ENCODE data around the gene MYH14. TPM values are rescaled to one million over a fixed set of nuclear protein-coding genes. Genes with fewer than 3 reads are reported as not detected.
A peak's percentile ranks its signal among the peaks of the same experiment; 100 is the strongest.

Gene MYH14
- total and polyA plus RNA-seq, 7 donors = 55.4 to 298 (median 164) TPM

DNA sequence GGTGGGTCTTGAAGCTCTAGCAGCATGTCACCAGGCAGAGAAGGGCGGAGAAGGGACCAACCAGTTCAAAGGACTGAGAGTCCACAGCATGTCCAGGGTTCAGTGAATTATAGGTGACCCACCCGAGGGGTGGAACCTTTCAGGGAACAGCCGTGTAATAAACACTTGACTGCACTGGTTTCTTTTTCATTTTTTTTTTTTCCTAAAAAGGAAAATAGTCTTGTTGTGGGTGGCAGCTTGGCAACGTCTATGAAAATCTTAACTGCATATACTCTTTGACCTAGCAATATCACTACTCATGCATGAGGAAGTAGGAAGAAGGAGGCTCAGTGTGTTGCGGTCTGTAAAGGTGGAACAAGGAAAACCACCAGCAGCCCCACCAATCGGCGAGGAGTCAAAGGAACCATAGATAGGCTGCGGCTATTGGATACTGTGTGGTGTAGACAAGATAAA lies 13.0 kb upstream of the MYH14 start:
- Histone ChIP-seq H3K36me3 (ENCODE audit: insufficient read depth in 1 of 2, low read depth in 1 of 2) (no peaks in the 10 kb centered on the region), H3K4me3 (no peak overlapping the region), H3K27ac (no peak overlapping the region), H3K4me1 (peaks cover 8% of the 10 kb centered on the region), H3K27me3 (ENCODE audit: insufficient read depth in 3 of 3, low read length in 2 of 3) (peaks cover 0 to 10% (median 1%) of the 10 kb centered on the region in 3 donors), H3K9me3 (no peaks in the 10 kb centered on the region)
- TF ChIP-seq, protein P1, sequence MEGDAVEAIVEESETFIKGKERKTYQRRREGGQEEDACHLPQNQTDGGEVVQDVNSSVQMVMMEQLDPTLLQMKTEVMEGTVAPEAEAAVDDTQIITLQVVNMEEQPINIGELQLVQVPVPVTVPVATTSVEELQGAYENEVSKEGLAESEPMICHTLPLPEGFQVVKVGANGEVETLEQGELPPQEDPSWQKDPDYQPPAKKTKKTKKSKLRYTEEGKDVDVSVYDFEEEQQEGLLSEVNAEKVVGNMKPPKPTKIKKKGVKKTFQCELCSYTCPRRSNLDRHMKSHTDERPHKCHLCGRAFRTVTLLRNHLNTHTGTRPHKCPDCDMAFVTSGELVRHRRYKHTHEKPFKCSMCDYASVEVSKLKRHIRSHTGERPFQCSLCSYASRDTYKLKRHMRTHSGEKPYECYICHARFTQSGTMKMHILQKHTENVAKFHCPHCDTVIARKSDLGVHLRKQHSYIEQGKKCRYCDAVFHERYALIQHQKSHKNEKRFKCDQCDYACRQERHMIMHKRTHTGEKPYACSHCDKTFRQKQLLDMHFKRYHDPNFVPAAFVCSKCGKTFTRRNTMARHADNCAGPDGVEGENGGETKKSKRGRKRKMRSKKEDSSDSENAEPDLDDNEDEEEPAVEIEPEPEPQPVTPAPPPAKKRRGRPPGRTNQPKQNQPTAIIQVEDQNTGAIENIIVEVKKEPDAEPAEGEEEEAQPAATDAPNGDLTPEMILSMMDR (IDR thresholded peaks at IDR 0.05) = no peak
- ATAC-seq (no peak), DNase-seq (no peak)
- WGBS, 3 donors = 69 to 82% (median 80%) methylated on average over 8 of the region's 8 CpGs
- intact Hi-C loops (cut with DNase I) = no loop called here

DNA sequence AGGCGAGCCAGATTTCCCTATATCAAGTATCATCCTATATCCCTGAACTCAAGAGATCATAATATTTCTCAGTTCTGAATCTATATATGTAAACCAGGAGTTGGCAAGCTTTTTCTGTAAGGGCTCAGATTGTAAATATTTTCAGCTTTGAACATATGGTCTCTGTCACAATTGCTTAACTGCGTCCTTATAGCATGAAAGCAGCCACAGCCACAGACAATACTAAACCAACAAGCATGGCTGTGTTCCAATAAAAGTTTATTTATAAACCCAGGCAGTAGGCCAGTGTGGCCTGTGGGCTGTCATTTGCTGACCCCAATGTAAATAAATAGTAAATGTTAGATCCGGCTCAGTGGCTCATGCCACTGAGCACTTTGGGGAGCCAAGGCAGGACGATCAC lies 12.2 kb upstream of the MYH14 start:
- TF ChIP-seq, protein P1 (IDR thresholded peaks at IDR 0.05) = no peak
- DNase-seq (no peak), ATAC-seq (peak in 3 of 4 donors; percentile 37 to 70 (median 54))
- no peaks in the 10 kb centered on the region for H3K9me3 ChIP-seq
- no peaks in the 10 kb centered on the region for H3K36me3 ChIP-seq (ENCODE audit: insufficient read depth in 1 of 2, low read depth in 1 of 2)
- 23 to 36% (median 28%) methylated on average over 4 of the region's 4 CpGs for WGBS, 3 donors
- peaks cover 0 to 10% (median 1%) of the 10 kb centered on the region in 3 donors for H3K27me3 ChIP-seq (ENCODE audit: insufficient read depth in 3 of 3, low read length in 2 of 3)
- H3K4me1 ChIP-seq = peaks cover 8% of the 10 kb centered on the region
- H3K27ac ChIP-seq = no peak overlapping the region
- intact Hi-C loops (cut with DNase I) = no loop called here
- H3K4me3 ChIP-seq = no peak overlapping the region

DNA sequence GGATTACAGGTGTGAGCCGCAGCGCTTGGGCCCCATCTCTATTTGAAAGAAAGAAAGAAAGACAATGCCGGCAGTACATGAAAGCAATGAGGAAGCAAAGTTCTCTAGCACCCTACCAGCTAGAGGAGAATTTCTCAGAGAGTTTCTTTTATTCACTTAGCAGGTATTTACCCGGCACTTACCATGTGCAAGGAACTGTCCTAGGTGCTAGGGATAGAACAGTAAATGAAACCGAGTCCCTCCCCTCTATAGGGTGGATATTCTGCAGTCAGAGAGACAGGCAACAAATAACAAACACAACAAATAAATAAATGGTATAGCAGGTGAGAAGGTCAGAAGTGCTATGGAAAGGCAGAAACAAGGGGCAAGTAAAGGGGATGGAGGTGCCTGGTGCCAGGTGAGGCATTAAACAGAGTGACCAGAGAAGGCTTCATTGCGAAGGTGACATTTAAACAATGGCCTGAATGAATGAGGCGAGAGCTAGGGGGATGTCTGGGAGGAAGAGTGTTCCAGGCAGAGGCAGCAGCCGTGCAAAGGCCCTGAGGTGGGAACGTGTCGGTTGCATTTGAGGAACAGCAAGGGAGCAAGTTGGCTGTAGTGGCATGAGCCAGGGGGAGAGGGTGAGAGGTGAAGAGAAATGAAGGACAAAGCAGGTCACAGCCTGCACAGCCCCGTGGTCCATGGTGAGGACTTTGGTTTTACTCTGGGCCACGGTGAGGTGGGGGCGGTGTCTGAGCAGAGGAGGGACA lies 10.8 kb upstream of the MYH14 start:
- H3K36me3 ChIP-seq (ENCODE audit: insufficient read depth in 1 of 2, low read depth in 1 of 2) = no peaks in the 10 kb centered on the region
- DNase-seq = no peak
- no peak for ATAC-seq
- H3K27me3 ChIP-seq (ENCODE audit: insufficient read depth in 3 of 3, low read length in 2 of 3) = peaks cover 0 to 10% (median 1%) of the 10 kb centered on the region in 3 donors
- H3K4me3 ChIP-seq = no peak overlapping the region
- TF ChIP-seq, protein P1 (IDR thresholded peaks at IDR 0.05) = no peak
- intact Hi-C loops (cut with DNase I) = no loop called here
- H3K4me1 ChIP-seq = peaks cover 8% of the 10 kb centered on the region
- WGBS, 3 donors = 79 to 82% (median 80%) methylated on average over 13 of the region's 13 CpGs
- H3K9me3 ChIP-seq = no peaks in the 10 kb centered on the region
- no peak overlapping the region for H3K27ac ChIP-seq

DNA sequence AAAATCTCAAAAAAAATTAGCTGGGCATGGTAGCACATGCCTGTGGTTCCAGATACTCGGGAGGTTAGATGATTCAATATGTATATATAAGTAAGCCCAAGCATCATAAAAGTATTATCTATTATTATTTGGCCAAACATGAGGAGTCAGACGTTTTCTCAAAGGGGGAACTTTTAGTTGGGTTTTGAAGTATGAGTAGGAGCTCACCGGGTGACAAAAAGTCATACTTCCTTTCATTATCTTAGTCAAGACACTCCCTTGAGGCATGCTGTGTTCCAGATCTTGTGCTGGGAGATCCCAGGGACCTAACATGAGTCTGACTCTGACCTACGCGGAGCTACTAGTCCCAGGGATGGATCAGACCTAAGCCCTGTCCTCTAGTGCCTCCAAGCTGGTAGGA lies 8.2 kb upstream of the MYH14 start:
- WGBS, 3 donors = 78 to 83% (median 79%) methylated on average over 5 of the region's 5 CpGs
- H3K27ac ChIP-seq = no peak overlapping the region
- H3K27me3 ChIP-seq (ENCODE audit: insufficient read depth in 3 of 3, low read length in 2 of 3) = peaks cover 0 to under 1% (median 0%) of the 10 kb centered on the region in 3 donors
- H3K9me3 ChIP-seq = no peaks in the 10 kb centered on the region
- TF ChIP-seq, protein P1 (IDR thresholded peaks at IDR 0.05) = no peak
- intact Hi-C loops (cut with DNase I) = no loop called here
- peaks cover 19% of the 10 kb centered on the region for H3K4me1 ChIP-seq
- no peak for ATAC-seq
- no peak overlapping the region for H3K4me3 ChIP-seq
- no peaks in the 10 kb centered on the region for H3K36me3 ChIP-seq (ENCODE audit: insufficient read depth in 1 of 2, low read depth in 1 of 2)
- no peak for DNase-seq
